GM12892 (cell line): ENCODE results near the gene ADGRL1.
"Not testable (repeated sequence)": the region's sequence is repeated elsewhere in the genome, so short reads cannot be mapped to it uniquely, and the experiment has no call there.

Experiments
- DNase-seq: peaks from one replicate; pipeline ENCODE4 v3.0.0; 2011; ENCODE audit not compliant: insufficient read length
- FAIRE-seq: peaks from 2 replicates; lab custom pipeline; 2011; peaks lifted over from hg19 to GRCh38; lab: Jason Lieb, UNC
- POLR2A ChIP-seq: IDR thresholded peaks from 2 replicates; pipeline ENCODE4 v1.6.1; 2011; ENCODE audit warnings: low read depth, low read length, control low read depth
- POLR2AphosphoS5 ChIP-seq: IDR thresholded peaks from 2 replicates; pipeline ENCODE4 v1.6.1; 2011; ENCODE audit warnings: low read depth, low read length, control low read depth
- TAF1 ChIP-seq: IDR thresholded peaks from 2 replicates; pipeline ENCODE4 v1.6.1; 2011; ENCODE audit warnings: low read depth, mild to moderate bottlenecking, control low read depth, low read length, borderline replicate concordance

ADGRL1 gene

GRCh38 chr19:14204219-14204618 is 1.8 kb downstream of the ADGRL1 start:
- not testable (repeated sequence) for FAIRE-seq, DNase-seq

DNA sequence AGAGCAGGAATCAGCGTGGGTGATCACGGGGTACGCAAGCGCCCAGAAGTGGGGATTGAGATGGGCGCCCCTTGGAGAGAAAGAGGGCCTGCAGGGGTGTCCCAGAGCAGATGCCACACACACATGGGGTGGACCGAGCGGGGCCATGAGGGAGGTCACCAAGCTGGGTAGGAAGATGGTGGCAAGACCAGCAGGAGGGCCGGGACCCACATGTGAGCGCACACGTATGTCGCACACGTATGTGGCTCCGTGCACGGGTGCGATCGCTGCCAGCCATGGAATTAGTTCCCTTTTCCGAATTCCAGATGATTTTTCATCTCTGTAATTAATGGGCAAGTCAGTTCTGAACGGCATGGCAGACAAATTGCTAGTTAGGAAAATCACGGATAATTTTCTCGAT is 2.2 kb downstream of the ADGRL1 start:
- DNase-seq, FAIRE-seq: not testable (repeated sequence)

DNA sequence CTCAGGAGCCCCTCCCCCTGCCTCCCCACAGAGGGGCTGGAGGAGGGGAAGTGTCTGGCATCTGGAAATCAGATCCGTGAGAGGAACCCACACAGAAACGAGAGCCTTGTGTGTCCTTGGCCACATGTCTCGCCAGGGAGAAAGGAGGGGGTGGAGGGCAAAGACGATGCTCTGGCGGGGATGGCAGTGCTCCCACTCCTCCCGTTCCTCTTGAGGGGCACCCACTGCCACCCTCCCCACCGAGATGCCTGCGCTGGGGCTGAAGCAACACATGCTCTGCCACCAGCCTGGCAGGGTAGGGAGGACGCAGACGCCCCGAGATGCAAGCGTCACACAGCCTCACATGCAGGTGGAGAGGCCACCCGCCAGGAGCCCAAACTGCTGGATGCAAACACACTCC is 2.8 kb downstream of the ADGRL1 start:
- TF ChIP-seq POLR2A, result no peak
- no peak for TF ChIP-seq TAF1
- TF ChIP-seq POLR2AphosphoS5, result no peak
- DNase-seq (no peak), FAIRE-seq (no peak)

DNA sequence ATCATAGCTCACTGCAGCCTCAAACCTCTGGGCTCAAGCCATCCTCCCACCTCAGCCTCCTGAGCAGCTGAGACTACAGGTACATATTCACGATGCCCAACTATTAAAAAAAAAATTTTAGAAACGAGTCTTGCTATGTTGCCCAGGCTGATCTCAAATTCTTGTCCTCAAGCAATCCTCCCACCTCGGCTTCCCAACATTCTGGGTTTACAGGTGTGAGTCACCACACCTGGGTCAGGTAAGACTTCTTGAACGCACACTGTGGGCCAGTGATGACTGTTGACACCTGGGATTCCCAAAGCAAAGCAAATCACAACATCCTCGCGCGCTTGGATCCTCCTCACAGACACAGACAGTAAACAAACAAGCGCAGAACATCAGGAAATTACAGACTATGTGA is 4.5 kb downstream of the ADGRL1 start:
- DNase-seq, FAIRE-seq: not testable (repeated sequence)

GRCh38 chr19:14200147-14200841 is 5.7 kb downstream of the ADGRL1 start:
- FAIRE-seq, result peak; percentile 57
- DNase-seq, result not testable (repeated sequence)

DNA sequence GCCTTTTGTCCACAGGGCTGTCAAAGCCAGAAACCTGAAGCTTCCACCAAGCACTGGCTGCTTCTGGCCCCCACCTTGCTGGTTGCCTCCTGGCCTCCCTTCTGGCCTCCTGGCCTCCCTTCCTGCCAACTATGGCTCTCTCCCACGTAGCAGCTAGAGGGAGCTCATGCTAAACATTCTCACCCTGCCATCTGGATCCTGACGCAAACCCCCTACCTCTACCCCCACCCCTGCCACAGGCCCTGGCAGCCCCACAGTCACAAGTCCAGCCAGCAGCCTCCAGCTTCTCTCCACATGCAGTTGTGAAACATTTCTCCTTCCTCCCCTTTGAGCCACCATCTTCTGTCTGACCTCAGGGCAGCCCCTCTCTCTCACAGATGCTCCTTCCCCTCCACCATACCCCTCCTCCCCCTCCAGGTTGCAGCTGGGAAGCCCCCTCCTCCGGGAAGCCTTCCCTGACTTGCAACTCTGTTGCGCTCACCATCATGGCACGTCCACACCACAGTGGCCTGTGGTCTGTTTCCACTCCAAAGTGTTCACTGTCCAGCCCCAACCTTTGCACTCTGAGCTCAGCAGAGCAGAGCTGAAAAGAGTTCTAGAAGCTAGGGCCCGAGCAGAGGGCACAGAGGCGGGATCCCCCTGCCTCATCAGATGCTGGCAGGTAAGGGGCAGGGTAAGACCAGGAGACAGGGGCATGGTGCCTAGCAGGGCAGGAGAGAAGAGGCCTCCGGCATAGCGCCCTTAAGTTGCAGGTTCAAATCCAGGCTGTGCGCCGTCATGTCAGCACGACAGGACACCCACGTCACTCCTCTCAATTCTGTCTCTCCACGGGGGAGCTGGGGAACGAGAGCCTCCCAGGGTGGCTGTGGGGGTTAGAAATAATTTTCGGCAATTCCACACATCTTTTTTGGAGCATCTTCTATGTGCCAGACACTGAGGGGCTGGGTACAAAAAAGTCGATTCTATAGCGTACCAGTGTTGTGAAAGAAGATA is 7.3 kb downstream of the ADGRL1 start:
- TF ChIP-seq POLR2A, result no peak
- no peak for TF ChIP-seq TAF1
- TF ChIP-seq POLR2AphosphoS5, result no peak
- DNase-seq (no peak), FAIRE-seq (no peak)

DNA sequence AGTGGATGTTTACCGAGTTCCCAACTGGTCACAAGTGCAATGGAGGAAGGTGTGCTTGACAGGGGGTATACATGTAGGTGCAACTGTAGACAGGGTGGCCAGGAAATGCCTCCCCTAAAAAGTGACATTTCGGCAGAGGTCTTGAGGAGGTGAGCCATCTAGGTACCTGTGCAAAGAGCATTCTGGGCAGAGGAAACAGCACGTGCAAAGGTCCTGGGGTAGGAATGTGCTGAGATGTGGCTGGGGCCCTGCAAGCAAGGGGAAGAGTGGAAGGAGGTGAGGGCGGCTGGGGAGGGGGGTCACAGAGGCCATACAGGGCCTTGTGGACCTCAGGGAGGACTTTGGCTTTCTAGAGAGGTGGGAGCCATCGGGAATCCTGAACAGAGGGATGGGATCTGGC is 8.1 kb downstream of the ADGRL1 start:
- TF ChIP-seq TAF1 (no peak), POLR2A (no peak), POLR2AphosphoS5 (no peak)
- no peak for FAIRE-seq
- no peak for DNase-seq

- not testable (repeated sequence) for DNase-seq, FAIRE-seq
Measured at GRCh38 chr19:14197288-14197687, 8.7 kb downstream of the ADGRL1 start.

DNA sequence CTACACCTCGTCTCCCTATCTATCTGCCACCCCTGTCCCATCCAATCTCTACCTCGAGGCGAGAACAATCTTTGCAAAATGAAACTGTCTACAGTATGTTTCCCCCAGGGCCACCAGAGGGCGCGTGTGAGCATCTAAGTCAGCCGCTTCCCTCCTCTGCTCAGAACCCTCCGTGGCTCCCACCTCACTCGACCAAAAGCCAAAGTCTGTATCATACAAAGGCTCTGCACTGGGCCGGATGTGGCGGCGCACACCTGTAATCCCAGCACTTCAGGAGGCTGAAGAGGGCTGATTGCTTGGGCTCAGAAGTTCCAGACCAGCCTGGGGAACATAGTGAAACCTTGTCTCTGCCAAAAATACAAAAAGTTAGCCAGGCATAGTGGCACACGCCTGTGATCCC is 9.9 kb downstream of the ADGRL1 start:
- FAIRE-seq (peak; percentile 84), DNase-seq (peak; percentile 52)

DNA sequence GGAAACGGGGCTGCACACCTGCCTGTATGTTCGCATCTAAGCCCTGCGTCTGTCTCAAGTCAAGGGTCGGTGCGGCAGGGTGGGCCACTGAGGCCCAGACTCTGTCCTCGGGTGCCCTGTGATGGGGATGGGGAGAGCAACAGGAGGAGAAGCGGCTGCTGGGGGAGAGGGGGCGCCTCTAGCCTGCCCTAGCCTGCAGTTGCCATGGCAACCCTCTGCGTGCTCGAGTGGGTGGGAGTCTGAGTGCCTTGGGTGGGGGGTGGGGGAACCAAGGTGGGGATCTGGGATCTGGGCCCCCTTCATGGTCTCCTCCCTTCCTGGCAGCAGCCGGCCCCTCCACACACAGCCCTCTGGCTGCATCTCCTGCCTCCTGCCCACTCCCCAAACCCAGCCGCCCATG is 10.8 kb downstream of the ADGRL1 start:
- DNase-seq, FAIRE-seq: not testable (repeated sequence)

GRCh38 chr19:14189415-14189814 is 16.6 kb downstream of the ADGRL1 start:
- TF ChIP-seq POLR2A (no peak), POLR2AphosphoS5 (no peak), TAF1 (no peak)
- no peak for FAIRE-seq

GRCh38 chr19:14188086-14188485 is 17.9 kb downstream of the ADGRL1 start:
- FAIRE-seq, DNase-seq: not testable (repeated sequence)

More at GRCh38 chr19:14189415-14189814, 16.6 kb downstream of the ADGRL1 start:
- DNase-seq, result no peak

GRCh38 chr19:14187561-14187960 is 18.4 kb downstream of the ADGRL1 start:
- DNase-seq, result no peak
- no peak for FAIRE-seq
- TF ChIP-seq POLR2A (no peak), TAF1 (no peak), POLR2AphosphoS5 (no peak)

DNA sequence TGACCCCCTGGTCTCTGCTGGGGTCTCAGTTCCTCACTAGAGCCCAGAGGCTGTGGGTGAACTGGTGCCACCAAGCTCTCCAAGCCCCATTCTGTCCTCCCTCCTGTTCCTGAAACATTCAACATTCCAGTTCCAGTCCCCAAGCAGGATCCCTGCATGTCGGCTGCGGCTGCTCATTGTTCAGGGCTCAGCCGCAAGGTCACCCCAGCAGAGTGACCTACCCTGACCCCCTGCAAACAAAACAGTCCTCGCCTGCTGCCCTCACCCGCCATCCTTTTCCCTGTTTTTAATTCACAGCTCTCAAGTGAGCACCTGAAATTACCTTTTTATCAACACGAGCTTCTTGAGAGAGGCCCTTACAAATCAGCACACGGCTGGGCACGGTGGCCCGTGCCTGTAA is 19.3 kb downstream of the ADGRL1 start:
- FAIRE-seq, DNase-seq: not testable (repeated sequence)

DNA sequence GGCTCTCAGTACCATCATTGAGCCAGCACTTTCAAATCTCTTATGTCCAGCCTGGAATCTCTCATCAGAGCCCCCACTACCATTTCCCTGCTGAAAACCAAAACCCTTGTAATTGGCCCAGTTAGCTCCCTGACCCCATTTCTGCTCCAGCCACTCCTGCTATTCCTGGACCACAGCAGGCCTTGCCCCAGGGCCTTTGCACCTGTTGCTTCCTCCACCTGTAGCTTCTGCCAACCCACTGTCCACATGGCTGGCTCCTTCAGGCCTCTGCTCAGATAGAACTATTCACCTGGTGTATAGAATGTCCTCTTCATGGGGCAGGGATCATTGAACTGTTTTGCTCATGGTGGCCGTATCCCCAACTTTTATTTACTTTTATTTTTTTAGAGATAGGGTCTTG is 20.3 kb downstream of the ADGRL1 start:
- FAIRE-seq, DNase-seq: not testable (repeated sequence)
